Measurements from ENCODE around the gene NUDT12. TPM values are rescaled to one million over a fixed set of nuclear protein-coding genes. Genes with fewer than 3 reads are reported as not detected.

Gene NUDT12
- polyA plus RNA-seq, 2 of the 4 experiments (the other 2 are of a cell fraction): 3.1 to 6.2 TPM

DNA sequence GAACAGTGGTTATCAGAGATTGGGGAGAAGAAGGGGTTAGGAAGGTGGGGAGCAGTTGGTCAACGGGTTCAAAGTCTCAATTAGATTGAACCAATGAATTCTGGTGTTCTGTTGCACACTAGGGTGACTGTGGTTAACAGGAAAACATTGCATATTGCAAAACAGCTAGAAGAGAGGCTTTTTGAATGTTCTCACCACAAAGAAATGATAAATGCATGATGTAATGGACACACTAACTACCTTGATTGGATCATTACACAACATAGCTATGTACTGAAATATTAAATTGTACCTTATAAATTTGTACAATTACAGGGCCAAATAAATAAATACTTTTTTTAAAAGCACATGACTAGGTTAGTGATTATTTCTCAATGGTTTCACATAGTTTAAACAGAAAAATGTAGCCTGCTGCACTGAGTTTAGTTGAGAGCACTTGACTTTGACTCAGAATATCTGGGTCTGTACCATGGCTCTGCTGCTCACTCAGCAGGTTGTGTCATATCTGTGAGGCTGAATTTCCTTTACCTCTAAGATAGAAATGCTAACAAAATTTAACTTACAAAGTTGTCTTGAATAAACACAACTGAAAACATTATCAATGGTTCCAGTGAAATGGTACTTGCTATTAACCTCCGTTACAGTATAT is 30.4 kb downstream of the NUDT12 start:
- Histone ChIP-seq H3K27ac (no peak overlapping the region), H3K9me3 (no peaks in the 10 kb centered on the region), H3K4me1 (no peaks in the 10 kb centered on the region), H3K4me3 (no peak overlapping the region), H3K4me2 (no peak overlapping the region)
- ChIA-PET CTCF (no interaction called here), POLR2A (no interaction called here)
- FAIRE-seq: no peak
- ATAC-seq: no peak
- no peak for DNase-seq (ENCODE audit: low read depth in 1 of 2, low spot score in 1 of 2)
- TF ChIP-seq HOXA7 (CRISPR knock-in tag; IDR thresholded peaks at IDR 0.05) (no peak), JUNB (IDR thresholded peaks at IDR 0.05) (no peak), USF2 (IDR thresholded peaks at IDR 0.05) (no peak), FOXS1 (CRISPR knock-in tag; IDR thresholded peaks at IDR 0.05) (no peak), HDAC2 (IDR thresholded peaks at IDR 0.05) (no peak), CHD4 (IDR thresholded peaks at IDR 0.05; ENCODE audit: borderline replicate concordance) (no peak), HES2 (IDR thresholded peaks at IDR 0.05) (no peak), RNF2 (IDR thresholded peaks at IDR 0.05; ENCODE audit: borderline replicate concordance, low read depth) (no peak), HEYL (CRISPR knock-in tag; IDR thresholded peaks at IDR 0.05) (no peak), SMC3 (IDR thresholded peaks at IDR 0.05) (no peak), ELK1 (IDR thresholded peaks at IDR 0.05; ENCODE audit: low read depth, low read length) (no peak), NPAS2 (CRISPR knock-in tag; IDR thresholded peaks at IDR 0.05; ENCODE audit: borderline replicate concordance) (no peak), BHLHE40 (IDR thresholded peaks at IDR 0.05; ENCODE audit: low read depth, low read length) (no peak), ESRRA (IDR thresholded peaks at IDR 0.05; ENCODE audit: borderline replicate concordance, low read length) (no peak), POLR2A (IDR thresholded peaks at IDR 0.05; ENCODE audit: low read length) (no peak)
- TF ChIP-seq, protein P1, sequence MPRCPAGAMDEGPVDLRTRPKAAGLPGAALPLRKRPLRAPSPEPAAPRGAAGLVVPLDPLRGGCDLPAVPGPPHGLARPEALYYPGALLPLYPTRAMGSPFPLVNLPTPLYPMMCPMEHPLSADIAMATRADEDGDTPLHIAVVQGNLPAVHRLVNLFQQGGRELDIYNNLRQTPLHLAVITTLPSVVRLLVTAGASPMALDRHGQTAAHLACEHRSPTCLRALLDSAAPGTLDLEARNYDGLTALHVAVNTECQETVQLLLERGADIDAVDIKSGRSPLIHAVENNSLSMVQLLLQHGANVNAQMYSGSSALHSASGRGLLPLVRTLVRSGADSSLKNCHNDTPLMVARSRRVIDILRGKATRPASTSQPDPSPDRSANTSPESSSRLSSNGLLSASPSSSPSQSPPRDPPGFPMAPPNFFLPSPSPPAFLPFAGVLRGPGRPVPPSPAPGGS (IDR thresholded peaks at IDR 0.05): no peak
- WGBS (ENCODE audit: missing lambda C conversion rate): 32% methylated on average over 2 of the region's 2 CpGs

GRCh38 chr5:103526164-103526915 is 36.2 kb downstream of the NUDT12 start:
- H3K4me1 ChIP-seq: peaks cover 13% of the 10 kb centered on the region
- FAIRE-seq (no peak), DNase-seq (ENCODE audit: low read depth in 1 of 2, low spot score in 1 of 2) (no peak), ATAC-seq (no peak)
- 49% methylated on average over 6 of the region's 6 CpGs for WGBS (ENCODE audit: missing lambda C conversion rate)
- CTCF ChIA-PET: no interaction called here
- POLR2A ChIA-PET: no interaction called here
- H3K9me3 ChIP-seq: no peaks in the 10 kb centered on the region
- H3K4me3 ChIP-seq: no peak overlapping the region
- no peak overlapping the region for H3K4me2 ChIP-seq
- TF ChIP-seq RCOR1 (IDR thresholded peaks at IDR 0.05; ENCODE audit: low read depth, low read length): no peak
- no peak for TF ChIP-seq GATA3 (IDR thresholded peaks at IDR 0.05; ENCODE audit: borderline replicate concordance)
- no peak for TF ChIP-seq RARB (CRISPR knock-in tag; IDR thresholded peaks at IDR 0.05)
- TF ChIP-seq JUNB (IDR thresholded peaks at IDR 0.05): no peak
- no peak for TF ChIP-seq HOXB13 (CRISPR knock-in tag; IDR thresholded peaks at IDR 0.05; ENCODE audit: low read depth)
- no peak for TF ChIP-seq NFE2L2 (conservative IDR thresholded peaks at IDR 0.05; ENCODE audit: low read length)
- no peak for TF ChIP-seq HDAC2 (IDR thresholded peaks at IDR 0.05)
- TF ChIP-seq MAZ (IDR thresholded peaks at IDR 0.05; ENCODE audit: borderline replicate concordance, low read depth, low read length): no peak
- no peak for TF ChIP-seq HMGXB4 (CRISPR knock-in tag; IDR thresholded peaks at IDR 0.05; ENCODE audit: borderline replicate concordance)
- TF ChIP-seq, protein P2, sequence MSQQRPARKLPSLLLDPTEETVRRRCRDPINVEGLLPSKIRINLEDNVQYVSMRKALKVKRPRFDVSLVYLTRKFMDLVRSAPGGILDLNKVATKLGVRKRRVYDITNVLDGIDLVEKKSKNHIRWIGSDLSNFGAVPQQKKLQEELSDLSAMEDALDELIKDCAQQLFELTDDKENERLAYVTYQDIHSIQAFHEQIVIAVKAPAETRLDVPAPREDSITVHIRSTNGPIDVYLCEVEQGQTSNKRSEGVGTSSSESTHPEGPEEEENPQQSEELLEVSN (IDR thresholded peaks at IDR 0.05; ENCODE audit: borderline replicate concordance, low read depth): no peak
- no peak for TF ChIP-seq EP300 (IDR thresholded peaks at IDR 0.05)
- TF ChIP-seq PHF8 (IDR thresholded peaks at IDR 0.05; ENCODE audit: borderline replicate concordance, low read depth): no peak
- TF ChIP-seq ZSCAN20 (CRISPR knock-in tag; IDR thresholded peaks at IDR 0.05): no peak
- no peak for TF ChIP-seq ESRRA (IDR thresholded peaks at IDR 0.05; ENCODE audit: borderline replicate concordance, low read length)
- H3K27ac ChIP-seq: no peak overlapping the region

All from A549 (cell line).